Effector memory CD8-positive, alpha-beta T cell (primary cell): ENCODE results near the gene RALGAPA2.
A peak's percentile ranks its signal among the peaks of the same experiment; 100 is the strongest.

ENCODE experiments used
- ATAC-seq: fragments of 150-1000 bp; cut with Tn5 transposase; replicated peaks from 2 replicates; pipeline ENCODE4 v1.10.0; 2021; ENCODE audit warnings: mild to moderate bottlenecking, moderate library complexity
- DNase-seq, 3 experiments: peaks; one replicate each; pipeline ENCODE4 v3.0.0; 2021
- H3K27ac Mint-ChIP-seq, 2 donors: one replicate each; pipeline ENCODE4 v1.8.0; 2022; ENCODE audit warnings: mild to moderate bottlenecking in 2 of 2, mixed read lengths in 2 of 2, moderate library complexity in 2 of 2
- H3K27me3 Mint-ChIP-seq, 2 donors: one replicate each; pipeline ENCODE4 v1.8.0; 2022; ENCODE audit warnings: mixed read lengths in 2 of 2
- H3K36me3 Mint-ChIP-seq: one replicate; pipeline ENCODE4 v1.8.0; 2022; ENCODE audit warnings: mild to moderate bottlenecking, moderate library complexity, mixed read lengths; ENCODE audit not compliant: insufficient read depth
- H3K4me1 Mint-ChIP-seq, 2 donors: one replicate each; pipeline ENCODE4 v1.8.0; 2022; ENCODE audit warnings: low read depth in 2 of 2, mixed read lengths in 2 of 2
- H3K4me3 Mint-ChIP-seq, 2 donors: one replicate each; pipeline ENCODE4 v1.8.0; 2022; ENCODE audit warnings: mild to moderate bottlenecking in 2 of 2, mixed read lengths in 2 of 2, moderate library complexity in 2 of 2
- H3K9me3 Mint-ChIP-seq, 2 donors: one replicate each; pipeline ENCODE4 v1.8.0; 2022; ENCODE audit warnings: mixed read lengths in 2 of 2

Gene RALGAPA2

GRCh38 chr20:20437314-20437713, 275.1 kb downstream of the RALGAPA2 start:
- Mint-ChIP-seq H3K27me3 (no peaks in the 10 kb centered on the region), H3K4me3 (no peak overlapping the region), H3K27ac (no peak overlapping the region), H3K36me3 (peaks cover 6% of the 10 kb centered on the region), H3K4me1 (peaks cover 4 to 7% of the 10 kb centered on the region in 2 donors), H3K9me3 (no peaks in the 10 kb centered on the region)
- DNase-seq (no peak), ATAC-seq (no peak)

- H3K9me3 Mint-ChIP-seq = no peaks in the 10 kb centered on the region
- H3K27me3 Mint-ChIP-seq = no peaks in the 10 kb centered on the region
- ATAC-seq = no peak
- no peak overlapping the region for H3K27ac Mint-ChIP-seq
- H3K36me3 Mint-ChIP-seq = peaks cover 6% of the 10 kb centered on the region
- peaks cover 4 to 7% of the 10 kb centered on the region in 2 donors for H3K4me1 Mint-ChIP-seq
- no peak overlapping the region for H3K4me3 Mint-ChIP-seq
- no peak for DNase-seq
Measured at GRCh38 chr20:20436689-20437088, 275.8 kb downstream of the RALGAPA2 start.

- ATAC-seq (no peak), DNase-seq (no peak)
- Mint-ChIP-seq H3K27ac (no peak overlapping the region), H3K4me1 (peaks cover 4 to 7% of the 10 kb centered on the region in 2 donors), H3K4me3 (no peak overlapping the region), H3K36me3 (peaks cover 6% of the 10 kb centered on the region), H3K27me3 (no peaks in the 10 kb centered on the region), H3K9me3 (no peaks in the 10 kb centered on the region)
Measured at GRCh38 chr20:20435453-20435852, 277.0 kb downstream of the RALGAPA2 start.

- Mint-ChIP-seq H3K4me3 (no peak overlapping the region), H3K4me1 (peaks cover 4 to 7% of the 10 kb centered on the region in 2 donors), H3K27ac (peak overlapping the region in 1 of 2 donors; percentile 51), H3K27me3 (no peaks in the 10 kb centered on the region), H3K36me3 (peaks cover 6% of the 10 kb centered on the region), H3K9me3 (no peaks in the 10 kb centered on the region)
- ATAC-seq (no peak), DNase-seq (no peak)
Measured at GRCh38 chr20:20432618-20433286, 279.7 kb downstream of the RALGAPA2 start.

GRCh38 chr20:20430066-20430465, 282.4 kb downstream of the RALGAPA2 start:
- H3K4me1 Mint-ChIP-seq = peaks cover 3 to 8% of the 10 kb centered on the region in 2 donors
- DNase-seq (no peak), ATAC-seq (no peak)
- peaks cover 3% of the 10 kb centered on the region for H3K36me3 Mint-ChIP-seq
- H3K9me3 Mint-ChIP-seq = no peaks in the 10 kb centered on the region
- no peak overlapping the region for H3K27ac Mint-ChIP-seq
- H3K4me3 Mint-ChIP-seq = no peak overlapping the region
- H3K27me3 Mint-ChIP-seq = no peaks in the 10 kb centered on the region

GRCh38 chr20:20428067-20428466, 284.4 kb downstream of the RALGAPA2 start:
- no peak overlapping the region for H3K27ac Mint-ChIP-seq
- no peak overlapping the region for H3K4me3 Mint-ChIP-seq
- ATAC-seq = no peak
- DNase-seq = no peak
- H3K4me1 Mint-ChIP-seq = peaks cover 0 to 7% of the 10 kb centered on the region in 2 donors
- no peaks in the 10 kb centered on the region for H3K27me3 Mint-ChIP-seq
- peaks cover 6% of the 10 kb centered on the region for H3K36me3 Mint-ChIP-seq
- no peaks in the 10 kb centered on the region for H3K9me3 Mint-ChIP-seq

GRCh38 chr20:20427227-20427864, 285.1 kb downstream of the RALGAPA2 start:
- no peaks in the 10 kb centered on the region for H3K27me3 Mint-ChIP-seq
- DNase-seq (no peak), ATAC-seq (no peak)
- peak overlapping the region in 1 of 2 donors; percentile 29 for H3K27ac Mint-ChIP-seq
- no peaks in the 10 kb centered on the region for H3K9me3 Mint-ChIP-seq
- H3K36me3 Mint-ChIP-seq = peaks cover 6% of the 10 kb centered on the region
- H3K4me1 Mint-ChIP-seq = peaks cover 3 to 7% of the 10 kb centered on the region in 2 donors
- H3K4me3 Mint-ChIP-seq = no peak overlapping the region

GRCh38 chr20:20426655-20426907, 285.9 kb downstream of the RALGAPA2 start:
- no peak overlapping the region for H3K27ac Mint-ChIP-seq
- ATAC-seq (no peak), DNase-seq (no peak)
- H3K36me3 Mint-ChIP-seq = peaks cover 11% of the 10 kb centered on the region
- no peaks in the 10 kb centered on the region for H3K27me3 Mint-ChIP-seq
- peaks cover 3 to 7% of the 10 kb centered on the region in 2 donors for H3K4me1 Mint-ChIP-seq
- H3K9me3 Mint-ChIP-seq = no peaks in the 10 kb centered on the region
- H3K4me3 Mint-ChIP-seq = no peak overlapping the region

GRCh38 chr20:20425823-20426654, 286.4 kb downstream of the RALGAPA2 start:
- H3K27me3 Mint-ChIP-seq = no peaks in the 10 kb centered on the region
- peaks cover 11% of the 10 kb centered on the region for H3K36me3 Mint-ChIP-seq
- no peaks in the 10 kb centered on the region for H3K9me3 Mint-ChIP-seq
- peaks cover 3 to 7% of the 10 kb centered on the region in 2 donors for H3K4me1 Mint-ChIP-seq
- no peak overlapping the region for H3K4me3 Mint-ChIP-seq
- ATAC-seq (no peak), DNase-seq (no peak)
- no peak overlapping the region for H3K27ac Mint-ChIP-seq

GRCh38 chr20:20423117-20423516, 289.3 kb downstream of the RALGAPA2 start:
- Mint-ChIP-seq H3K9me3 (no peaks in the 10 kb centered on the region), H3K36me3 (peaks cover 11% of the 10 kb centered on the region), H3K27ac (no peak overlapping the region), H3K27me3 (no peaks in the 10 kb centered on the region), H3K4me1 (peaks cover 3 to 7% of the 10 kb centered on the region in 2 donors), H3K4me3 (no peak overlapping the region)
- DNase-seq = no peak
- no peak for ATAC-seq

- Mint-ChIP-seq H3K27ac (no peak overlapping the region), H3K4me1 (peaks cover 3% of the 10 kb centered on the region in 2 donors), H3K36me3 (peaks cover 10% of the 10 kb centered on the region), H3K4me3 (no peak overlapping the region), H3K27me3 (no peaks in the 10 kb centered on the region), H3K9me3 (no peaks in the 10 kb centered on the region)
- no peak for ATAC-seq
- no peak for DNase-seq
Measured at GRCh38 chr20:20417876-20418676, 294.4 kb downstream of the RALGAPA2 start.

GRCh38 chr20:20415321-20415720, 297.1 kb downstream of the RALGAPA2 start:
- Mint-ChIP-seq H3K27ac (no peak overlapping the region), H3K4me1 (no peaks in the 10 kb centered on the region), H3K27me3 (no peaks in the 10 kb centered on the region), H3K36me3 (peaks cover 3% of the 10 kb centered on the region), H3K9me3 (no peaks in the 10 kb centered on the region), H3K4me3 (no peak overlapping the region)
- DNase-seq (no peak), ATAC-seq (no peak)

- Mint-ChIP-seq H3K36me3 (peaks cover 6% of the 10 kb centered on the region), H3K9me3 (no peaks in the 10 kb centered on the region), H3K27ac (no peak overlapping the region), H3K27me3 (no peaks in the 10 kb centered on the region), H3K4me3 (no peak overlapping the region), H3K4me1 (no peaks in the 10 kb centered on the region)
- DNase-seq (no peak), ATAC-seq (no peak)
Measured at GRCh38 chr20:20414640-20415220, 297.7 kb downstream of the RALGAPA2 start.
